Heart right ventricle (tissue), 16 donors: Measurements from ENCODE around the gene TOM1L1. TPM values are rescaled to one million over a fixed set of nuclear protein-coding genes. Genes with fewer than 3 reads are reported as not detected.

Experiments used
- ATAC-seq, 8 donors: fragments of 200-7000 bp; cut with Tn5 transposase; one replicate each; pipeline ENCODE4 v1.9.1; 2020; ENCODE audit warnings: mild to moderate bottlenecking in 8 of 8, moderate library complexity in 8 of 8, moderate number of reproducible peaks in 1 of 8
- DNase-seq, 2 donors: peaks; one replicate each; pipeline ENCODE4 v3.0.0-alpha.2; 2020
- H3K27ac ChIP-seq, 10 donors: fragments of 200-600 bp; sonication (generic) in 2 of 10; one replicate each; pipeline versions ENCODE4 v1.5.0 to v1.8.0; 2020 to 2022; ENCODE audit warnings: mild to moderate bottlenecking in 3 of 10
- H3K27me3 ChIP-seq, 7 donors: fragments of 200-600 bp; one replicate each; pipeline ENCODE4 v1.8.0; 2021 to 2022; ENCODE audit warnings: mild to moderate bottlenecking in 2 of 7
- H3K36me3 ChIP-seq, 9 donors: fragments of 200-600 bp; sonication (generic) in 1 of 9; one replicate each; pipeline versions ENCODE4 v1.5.0 to v1.8.0; 2020 to 2022; ENCODE audit warnings: mild to moderate bottlenecking in 2 of 9
- H3K4me1 ChIP-seq, 9 donors: fragments of 200-600 bp; sonication (generic) in 1 of 9; one replicate each; pipeline versions ENCODE4 v1.5.0 to v1.8.0; 2020 to 2022; ENCODE audit warnings: mild to moderate bottlenecking in 4 of 9
- H3K4me3 ChIP-seq, 10 donors: fragments of 200-600 bp; sonication (generic) in 2 of 10; one replicate each; pipeline versions ENCODE4 v1.5.0 to v1.8.0; 2020 to 2022; ENCODE audit warnings: mild to moderate bottlenecking in 7 of 10, moderate library complexity in 2 of 10
- H3K9me3 ChIP-seq, 11 donors: fragments of 200-600 bp in 10 of 11; sonication (generic) in 2 of 11; one replicate each; pipeline versions ENCODE4 v1.5.0 to v1.8.0; 2013 to 2022; ENCODE audit warnings: mild to moderate bottlenecking in 2 of 11, control low read depth in 1 of 11, moderate library complexity in 1 of 11
- CTCF ChIP-seq, 9 donors: fragments of 200-600 bp; sonication (generic) in 2 of 9; IDR thresholded peaks; one replicate each; pipeline versions ENCODE4 v1.5.0 to v1.8.0; 2021 to 2022; ENCODE audit warnings: antibody characterized with exemption in 9 of 9, mild to moderate bottlenecking in 5 of 9, moderate library complexity in 1 of 9
- WGBS, 2 donors: extraction: QIAGEN DNeasy Blood & Tissue Kit; methylation state at CpG; one replicate each; pipeline ENCODE4 v1.1.7; 2013; ENCODE audit warnings: inconsistent platforms in 1 of 2; 5-methylcytosine and 5-hydroxymethylcytosine counted together
- intact Hi-C, 10 donors: fragments of 100-400 bp; cut with DNase I; formaldehyde crosslinking; loops; one replicate each; pipeline versions ENCODE4 v1.11.1 to v1.14.2; 2022
- polyA plus RNA-seq, 2 donors: library from polyadenylated mRNA; stranded (reverse); fragments of 200-250 nt; gene quantifications; one replicate each; pipeline ENCODE4 v1.2.3, GENCODE V29; 2013
- total RNA-seq, 10 donors: library from RNA; stranded (reverse); fragmentation: NEBNext Ultra II Directional in 3 of 10; extraction: Animal tissue kit (Norgen Biotek cat#: 25700) in 3 of 10; gene quantifications; one replicate each; pipeline versions ENCODE4 v1.2.1 to v1.2.4, GENCODE V29; 2021 to 2023
- donor health status: Arrhythmogenic right ventricular cardiomyopathy.
- donor health status: ischemic (EF 13 %, LVEDD 7.1; RV severe dilation, severe dysfunction).
- donor health status: healthy with polysubstance abuse.
- donor health status: DM: no; HTN: yes; CAD: no.
- donor health status: DM: no; HTN: no; CAD: no.
- donor health status: ischemic (EF 25% LVEDD 6.9; RV normal size, moderate dysfunction).
- donor health status: ischemic (EF 25% LVEDD 5.7; RV mildly dilated, moderate dysfunction).
- donor health status: healthy.
- donor health status: DM: yes; HTN: yes; CAD: no.
- donor health status: Ischemic cardiomyopathy.
- donor health status: ischemic (EF 35%, LVEDD 5.7; RV mildly dilated, moderate dysfunction).
- donor health status: nonischemic (EF 11% LVEDD 7.7; RV severe dilation, severe dysfunction).
- donor health status: DM: yes; HTN: yes; CAD: no.
- donor health status: PGD.
- donor health status: ischemic (EF 29% LVEDD 5.4; RV normal size, mild dysfunction).
- donor health status: nonischemic (EF 23%, LVEDD 6.1; RV moderate dilation, normal function).

TOM1L1 gene
- total and polyA plus RNA-seq, 12 donors: 5.0 to 14.4 (median 9.4) TPM

GRCh38 chr17:54861471-54861983 is 39.1 kb upstream of the TOM1L1 start:
- H3K27ac ChIP-seq: no peak overlapping the region
- ATAC-seq: no peak
- no peaks in the 10 kb centered on the region for H3K9me3 ChIP-seq
- DNase-seq: no peak
- intact Hi-C loops: loop anchor here in 1 of 10 donors (10.0 kb wide), 1 partner anchor 1327 kb away; no protein-coding TSS in a partner anchor
- 50 to 52% methylated on average over 4 of the region's 4 CpGs for WGBS, 2 donors
- no peaks in the 10 kb centered on the region for H3K27me3 ChIP-seq
- no peaks in the 10 kb centered on the region for H3K36me3 ChIP-seq
- TF ChIP-seq CTCF (IDR thresholded peaks at IDR 0.05): no peak
- no peaks in the 10 kb centered on the region for H3K4me1 ChIP-seq
- H3K4me3 ChIP-seq: no peak overlapping the region

- Histone ChIP-seq H3K36me3 (no peaks in the 10 kb centered on the region), H3K4me3 (no peak overlapping the region), H3K9me3 (no peaks in the 10 kb centered on the region), H3K27me3 (peaks cover 0 to 3% (median 0%) of the 10 kb centered on the region in 7 donors), H3K4me1 (no peaks in the 10 kb centered on the region), H3K27ac (no peak overlapping the region)
- intact Hi-C loops: loop anchor here in 1 of 10 donors (10.0 kb wide), 1 partner anchor 1328 kb away; no protein-coding TSS in a partner anchor
- no peak for ATAC-seq
- TF ChIP-seq CTCF (IDR thresholded peaks at IDR 0.05): no peak
- 42 to 43% methylated on average over 2 of the region's 2 CpGs for WGBS, 2 donors
- DNase-seq: no peak
These were observed 37.5 kb upstream of the TOM1L1 start for GRCh38 chr17:54863176-54863575.

GRCh38 chr17:54864070-54864469 is 36.6 kb upstream of the TOM1L1 start:
- DNase-seq (no peak), ATAC-seq (no peak)
- H3K4me3 ChIP-seq: no peak overlapping the region
- H3K27me3 ChIP-seq: peaks cover 0 to 3% (median 0%) of the 10 kb centered on the region in 7 donors
- intact Hi-C loops: loop anchor here in 1 of 10 donors (10.0 kb wide), 1 partner anchor 1329 kb away; no protein-coding TSS in a partner anchor
- no peaks in the 10 kb centered on the region for H3K36me3 ChIP-seq
- WGBS, 2 donors: 86 to 89% methylated on average over 1 of the region's 1 CpG
- H3K9me3 ChIP-seq: no peaks in the 10 kb centered on the region
- H3K4me1 ChIP-seq: no peaks in the 10 kb centered on the region
- no peak overlapping the region for H3K27ac ChIP-seq
- TF ChIP-seq CTCF (IDR thresholded peaks at IDR 0.05): no peak

- Histone ChIP-seq H3K27me3 (peaks cover 0 to 3% (median 0%) of the 10 kb centered on the region in 7 donors), H3K4me1 (no peaks in the 10 kb centered on the region), H3K36me3 (no peaks in the 10 kb centered on the region), H3K27ac (no peak overlapping the region), H3K4me3 (no peak overlapping the region), H3K9me3 (no peaks in the 10 kb centered on the region)
- intact Hi-C loops: loop anchor here in 1 of 10 donors (10.0 kb wide), 1 partner anchor 1330 kb away; no protein-coding TSS in a partner anchor
- DNase-seq (no peak), ATAC-seq (no peak)
- no peak for TF ChIP-seq CTCF (IDR thresholded peaks at IDR 0.05)
- whole genome bisulfite sequencing, 2 donors: 47 to 60% methylated on average over 8 of the region's 8 CpGs
These were observed 35.9 kb upstream of the TOM1L1 start for GRCh38 chr17:54864636-54865356.
